Stimulated activated CD8-positive, alpha-beta memory T cell treated with anti-CD3 and anti-CD28 coated beads, Interleukin-7, amount 100 ng/mL, for 48 hours (primary cell): Measurements from ENCODE around the gene CPA5.
"Not testable (repeated sequence)": the region's sequence is repeated elsewhere in the genome, so short reads cannot be mapped to it uniquely, and the experiment has no call there.

Experiments
- DNase-seq, 2 donors: peaks; one replicate each; pipeline ENCODE4 v3.0.0-alpha.2; 2020; ENCODE audit warnings: low read depth in 1 of 2; ENCODE audit errors: extremely low read depth in 1 of 2

CPA5 gene

DNA sequence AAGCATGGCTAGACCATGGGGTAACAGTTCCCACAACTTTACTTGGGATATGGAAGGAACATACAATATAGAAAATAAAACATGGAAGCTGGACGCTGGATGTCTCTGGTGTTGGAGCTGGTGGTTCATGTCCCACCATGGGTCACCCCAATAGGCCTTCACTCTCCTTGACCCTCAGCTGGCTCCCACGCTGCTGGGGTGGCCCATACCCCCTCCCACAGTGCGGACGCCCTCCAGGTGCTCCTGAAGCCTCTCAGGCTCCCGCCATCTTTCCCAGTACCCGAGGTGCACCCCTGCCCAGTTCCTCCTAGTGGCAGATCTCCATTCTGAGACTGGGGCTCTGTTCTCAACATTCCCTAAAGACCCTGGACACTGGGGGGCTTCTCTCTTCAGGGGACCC is 29.9 kb downstream of the CPA5 start:
- DNase-seq: no peak

DNA sequence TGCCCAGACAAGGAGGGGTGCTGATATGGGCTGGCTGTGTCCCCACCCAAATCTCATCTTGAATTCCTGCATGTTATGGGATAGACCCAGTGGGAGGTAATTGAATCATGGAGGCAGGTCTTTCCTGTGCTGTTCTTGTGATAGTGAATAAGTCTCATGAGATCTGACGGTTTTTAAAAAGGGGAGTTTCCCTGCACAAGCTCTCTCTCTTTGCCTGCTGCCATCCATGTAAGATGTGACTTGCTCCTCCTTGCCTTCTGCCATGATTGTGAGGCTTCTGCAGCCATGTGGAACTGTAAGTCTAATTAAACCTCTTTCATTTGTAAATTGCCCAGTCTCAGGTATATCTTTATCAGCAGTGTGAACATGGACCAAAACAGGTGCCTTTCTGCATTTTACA is 31.8 kb downstream of the CPA5 start:
- not testable (repeated sequence) for DNase-seq

DNA sequence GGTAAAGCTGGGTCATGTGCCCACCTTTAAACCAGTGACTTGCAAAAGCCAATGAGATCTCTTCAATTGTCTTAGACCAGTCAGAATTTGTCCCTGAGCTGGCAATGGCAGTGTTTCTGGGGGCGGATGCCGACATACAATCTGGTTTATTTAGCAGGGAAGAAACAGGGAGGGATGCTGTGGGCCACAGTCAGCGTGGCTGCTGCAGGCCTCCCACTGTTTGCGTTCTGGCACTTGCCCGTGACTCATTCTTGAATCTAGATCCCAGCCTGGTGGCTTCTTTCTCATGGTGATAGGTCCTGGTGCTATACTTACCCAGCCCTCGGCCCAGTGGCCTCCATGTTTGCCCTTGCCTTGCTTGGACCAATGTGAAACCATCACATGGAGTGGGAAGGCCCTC is 32.6 kb downstream of the CPA5 start:
- DNase-seq: no peak

DNA sequence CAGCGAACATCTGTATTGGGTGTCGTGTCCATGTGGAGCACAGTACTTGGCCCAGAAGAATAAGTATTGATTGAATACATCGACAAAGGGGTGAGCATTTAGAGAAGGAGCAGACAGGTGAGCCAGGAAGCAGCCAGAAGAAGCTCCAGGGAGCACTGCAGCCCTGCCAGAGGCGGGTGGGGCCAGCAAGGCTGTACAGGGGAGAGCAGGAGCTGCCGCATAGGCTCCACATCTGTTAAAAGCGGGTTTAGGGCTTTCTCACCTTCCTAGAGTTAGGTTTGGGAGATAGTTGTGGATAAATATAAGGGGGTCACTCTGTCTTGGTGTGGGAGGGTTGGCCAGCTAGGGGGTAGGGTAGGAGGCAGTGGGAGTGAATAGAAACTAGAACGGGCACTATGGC is 34.4 kb downstream of the CPA5 start:
- no peak for DNase-seq

DNA sequence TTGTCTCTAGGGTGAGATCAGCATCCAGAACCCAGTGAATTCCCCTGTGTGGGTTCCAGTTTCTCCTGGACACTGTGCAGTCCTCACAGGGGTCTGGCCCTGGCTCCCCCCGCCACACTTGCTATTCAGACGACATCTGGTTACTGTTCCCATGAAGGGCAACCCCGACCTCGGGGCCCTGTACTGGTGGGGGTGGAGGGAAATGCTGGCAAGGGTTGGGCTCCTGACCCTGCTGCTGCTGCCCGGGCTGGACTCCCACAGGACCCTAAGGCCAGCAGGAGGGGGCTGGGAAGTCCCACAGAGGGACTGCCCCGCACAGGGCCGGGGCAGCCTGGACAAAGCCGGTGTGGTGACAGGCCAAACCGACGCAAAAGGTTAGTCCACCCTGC is 34.9 kb downstream of the CPA5 start:
- no peak for DNase-seq

DNA sequence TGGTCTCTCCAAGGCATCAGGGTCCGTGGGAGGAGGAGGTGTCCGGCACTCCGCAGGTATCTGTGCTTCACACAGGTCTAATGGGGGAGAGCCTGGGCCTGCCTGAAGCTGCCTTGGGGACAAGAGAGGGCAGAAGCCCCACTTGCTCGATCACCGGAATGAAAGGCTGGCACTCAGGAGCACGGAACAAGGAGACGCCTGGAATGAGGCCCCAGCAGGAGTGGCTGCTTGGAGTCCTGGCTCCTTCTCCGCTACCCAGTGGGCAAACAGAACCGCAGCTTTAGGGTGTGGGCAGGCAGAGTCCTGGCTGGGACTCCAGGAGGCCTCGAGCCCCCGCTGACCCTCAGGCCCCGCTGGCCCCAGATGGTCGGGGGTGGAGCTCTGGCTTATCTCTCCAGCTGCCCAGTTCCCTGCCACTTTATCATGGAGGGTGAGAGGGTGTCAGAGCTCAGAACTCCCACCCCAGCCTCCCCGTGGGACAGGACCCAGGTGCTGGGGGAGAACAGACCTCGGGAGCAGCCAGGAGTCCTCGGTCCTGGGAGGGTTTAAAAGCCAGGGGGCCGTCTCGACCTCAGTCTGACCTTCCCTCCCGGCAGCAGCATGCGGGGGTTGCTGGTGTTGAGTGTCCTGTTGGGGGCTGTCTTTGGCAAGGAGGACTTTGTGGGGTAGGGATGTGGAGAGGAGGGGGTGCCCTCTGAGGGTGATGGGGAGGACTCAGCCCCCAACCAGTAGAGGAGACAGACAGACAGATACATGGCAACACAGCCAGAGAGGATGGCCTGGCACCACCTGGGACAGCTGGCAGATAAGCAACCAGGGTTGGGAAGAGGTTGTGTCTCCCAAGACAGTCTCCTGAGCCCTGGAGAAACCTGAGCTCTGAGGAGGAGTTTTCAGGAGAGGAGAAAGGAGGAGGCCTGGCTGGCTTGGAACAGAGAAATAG is 35.6 kb downstream of the CPA5 start, which contains the start of gene CPA1:
TSS of gene CPA1 (plus strand) at position 574 of the 940 bp plus-strand sequence. CDS start at position 601, 27 bp downstream.
- DNase-seq: no peak

DNA sequence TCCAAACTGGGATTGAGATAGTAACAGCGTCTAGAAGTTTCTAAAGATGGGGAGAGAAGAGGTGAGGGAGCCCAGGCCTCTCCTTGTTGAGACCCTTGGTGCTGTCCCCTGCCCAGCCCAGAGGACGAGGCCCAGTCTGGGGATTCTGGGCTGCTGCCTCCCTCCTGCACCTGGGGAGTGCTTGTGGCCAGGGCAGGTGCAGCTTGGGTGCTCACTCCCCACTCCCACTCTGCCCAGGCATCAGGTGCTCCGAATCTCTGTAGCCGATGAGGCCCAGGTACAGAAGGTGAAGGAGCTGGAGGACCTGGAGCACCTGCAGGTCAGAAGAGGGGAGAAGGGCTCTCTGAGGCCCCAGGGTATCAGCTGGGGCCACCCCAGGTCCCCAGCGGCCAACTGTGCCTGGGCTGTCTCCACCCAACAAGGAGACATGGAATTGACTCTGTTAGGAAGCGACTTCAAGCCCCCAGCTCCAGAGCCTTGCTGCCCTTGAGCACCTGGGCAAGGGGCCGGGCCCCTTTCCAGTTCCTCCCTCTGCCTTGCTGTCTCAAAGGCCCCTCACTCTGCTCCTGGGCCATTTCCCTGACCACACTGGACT is 36.3 kb downstream of the CPA5 start:
- no peak for DNase-seq

DNA sequence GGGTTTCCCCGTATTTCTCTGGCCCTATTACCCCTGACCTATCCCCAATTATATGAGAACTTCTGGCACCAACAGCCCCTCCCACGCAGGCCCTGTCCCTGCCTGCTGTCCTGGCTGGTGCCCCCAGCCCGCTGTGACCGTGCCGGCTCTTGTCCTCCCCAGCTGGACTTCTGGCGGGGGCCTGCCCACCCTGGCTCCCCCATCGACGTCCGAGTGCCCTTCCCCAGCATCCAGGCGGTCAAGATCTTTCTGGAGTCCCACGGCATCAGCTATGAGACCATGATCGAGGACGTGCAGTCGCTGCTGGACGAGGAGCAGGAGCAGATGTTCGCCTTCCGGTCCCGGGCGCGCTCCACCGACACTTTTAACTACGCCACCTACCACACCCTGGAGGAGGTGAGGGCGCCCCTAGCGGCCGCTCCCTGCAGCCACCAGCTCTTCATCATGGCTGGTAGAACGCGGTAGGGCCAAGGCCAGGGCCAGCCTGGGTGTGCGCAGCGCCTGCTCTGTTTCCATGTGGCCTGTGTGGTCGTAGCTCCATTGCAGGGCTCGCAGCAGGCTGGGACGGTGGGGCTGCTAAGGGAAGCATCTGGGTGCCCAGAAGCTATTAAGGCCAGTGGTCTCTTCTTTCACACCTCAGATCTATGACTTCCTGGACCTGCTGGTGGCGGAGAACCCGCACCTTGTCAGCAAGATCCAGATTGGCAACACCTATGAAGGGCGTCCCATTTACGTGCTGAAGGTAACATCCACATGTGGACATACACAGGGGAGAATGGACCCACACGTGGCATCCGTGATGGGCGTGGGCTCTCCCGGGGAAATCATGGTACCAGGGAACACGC is 37.1 kb downstream of the CPA5 start:
- DNase-seq: no peak

DNA sequence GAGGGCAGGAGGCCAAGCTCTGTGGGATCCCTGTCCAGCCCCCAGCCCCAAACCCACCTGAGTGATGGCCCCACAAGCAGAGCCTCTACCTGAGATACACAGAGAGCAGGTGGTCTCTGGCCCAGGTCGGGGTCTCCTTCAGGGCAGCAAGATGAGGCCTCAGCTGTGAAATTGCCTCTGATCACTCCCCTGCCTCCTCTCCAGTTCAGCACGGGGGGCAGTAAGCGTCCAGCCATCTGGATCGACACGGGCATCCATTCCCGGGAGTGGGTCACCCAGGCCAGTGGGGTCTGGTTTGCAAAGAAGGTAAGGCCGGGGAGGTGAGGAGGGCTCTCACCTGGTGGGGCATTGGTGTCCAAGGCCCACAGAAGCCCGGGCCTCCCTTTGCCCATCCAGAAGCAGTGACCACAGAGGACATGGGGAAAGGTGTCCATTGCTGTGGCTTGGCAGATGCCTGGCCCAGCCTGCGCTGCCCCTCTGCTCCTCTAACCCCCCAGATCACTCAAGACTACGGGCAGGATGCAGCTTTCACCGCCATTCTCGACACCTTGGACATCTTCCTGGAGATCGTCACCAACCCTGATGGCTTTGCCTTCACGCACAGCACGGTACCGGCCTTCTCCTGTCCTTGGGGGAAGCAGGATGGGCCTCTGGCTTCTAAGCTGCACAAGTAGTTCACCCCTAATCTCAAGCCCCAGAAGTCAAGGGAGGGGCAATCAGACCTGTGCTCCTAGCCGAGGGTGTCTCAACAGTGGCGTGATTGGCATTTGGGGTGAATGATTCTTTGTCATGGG is 38.8 kb downstream of the CPA5 start:
- no peak for DNase-seq

DNA sequence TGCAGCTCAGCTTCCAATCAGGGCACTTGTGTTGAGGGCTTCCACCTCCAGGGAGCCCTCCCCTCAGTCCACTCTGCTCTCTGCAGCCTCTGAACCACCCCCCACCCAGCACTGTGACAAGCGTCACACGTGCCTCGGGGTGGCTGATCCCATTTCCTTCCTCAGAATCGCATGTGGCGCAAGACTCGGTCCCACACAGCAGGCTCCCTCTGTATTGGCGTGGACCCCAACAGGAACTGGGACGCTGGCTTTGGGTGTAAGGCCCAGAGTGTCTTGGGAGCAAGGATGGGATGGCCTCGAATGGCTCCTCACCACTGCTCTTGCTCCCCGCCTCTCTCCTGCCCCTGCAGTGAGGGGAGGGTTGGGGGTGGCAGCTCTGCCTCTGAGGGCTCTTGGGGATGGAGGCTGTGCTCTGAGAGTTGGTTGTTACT is 39.8 kb downstream of the CPA5 start:
- no peak for DNase-seq

DNA sequence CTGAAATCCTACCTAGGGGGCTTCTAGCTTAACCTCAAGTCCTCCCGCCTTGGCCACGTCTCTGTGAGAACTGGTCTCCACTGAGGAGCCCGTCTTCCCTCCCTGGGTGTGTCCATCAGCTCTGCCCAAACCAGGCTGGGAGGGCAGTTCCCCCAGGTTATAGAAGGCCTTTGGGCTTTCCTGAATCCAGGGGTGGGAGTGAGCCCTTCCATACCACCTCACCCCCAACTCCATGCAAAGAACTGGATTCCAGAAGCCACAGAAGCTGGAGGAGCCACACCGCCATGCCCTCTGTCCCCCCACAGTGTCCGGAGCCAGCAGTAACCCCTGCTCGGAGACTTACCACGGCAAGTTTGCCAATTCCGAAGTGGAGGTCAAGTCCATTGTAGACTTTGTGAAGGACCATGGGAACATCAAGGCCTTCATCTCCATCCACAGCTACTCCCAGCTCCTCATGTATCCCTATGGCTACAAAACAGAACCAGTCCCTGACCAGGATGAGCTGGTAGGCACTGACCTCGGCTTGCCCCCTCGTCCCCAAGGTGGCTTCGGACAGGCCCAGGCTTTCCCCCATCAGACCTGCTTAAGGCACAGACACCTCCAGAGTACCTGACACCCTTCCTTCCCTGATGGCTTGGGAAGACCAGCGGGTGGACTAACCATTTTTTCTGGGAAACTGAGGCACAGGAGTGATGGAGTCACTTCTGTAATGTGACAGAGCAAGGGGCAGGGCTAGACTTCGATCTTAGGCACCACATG is 40.4 kb downstream of the CPA5 start:
- DNase-seq: no peak

DNA sequence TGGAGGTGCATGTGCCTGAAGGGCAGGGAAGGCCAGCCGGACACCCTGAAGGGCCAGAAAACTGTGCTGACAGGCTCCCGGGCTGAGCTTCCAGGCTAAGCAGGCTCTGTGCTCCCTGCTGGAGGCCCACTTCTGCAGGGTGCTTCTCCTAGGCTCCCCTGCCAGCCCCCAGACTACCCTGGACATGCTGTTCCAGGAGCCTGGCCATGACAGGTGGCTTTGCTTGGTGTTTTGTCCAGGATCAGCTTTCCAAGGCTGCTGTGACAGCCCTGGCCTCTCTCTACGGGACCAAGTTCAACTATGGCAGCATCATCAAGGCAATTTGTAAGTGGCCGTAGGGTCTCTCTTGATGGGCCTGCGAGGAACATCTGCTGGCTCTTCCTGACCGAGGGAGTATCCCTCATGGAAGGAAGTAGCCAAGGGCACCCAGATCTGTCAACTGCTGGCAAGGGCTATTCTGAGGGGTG is 41.0 kb downstream of the CPA5 start:
- no peak for DNase-seq

DNA sequence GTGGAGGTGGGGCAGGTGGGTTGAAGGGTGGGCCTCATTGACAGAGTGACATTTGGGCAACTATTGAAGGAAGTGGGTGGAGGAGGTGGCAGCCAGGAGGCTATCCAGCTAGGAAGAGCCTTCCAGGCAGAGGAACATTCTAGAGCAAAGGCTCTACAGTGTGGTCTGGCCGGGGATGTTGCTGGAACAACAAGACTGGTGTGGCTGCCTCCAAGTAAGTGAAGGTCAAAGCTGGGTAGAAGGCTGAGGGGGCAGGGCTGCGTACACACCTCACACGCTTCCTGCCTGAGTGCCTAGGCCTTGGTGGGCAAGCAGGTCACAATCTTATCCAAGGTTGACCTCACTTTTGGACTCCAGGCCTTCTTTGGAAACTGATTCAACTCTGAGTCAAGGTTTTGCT is 42.3 kb downstream of the CPA5 start:
- no peak for DNase-seq

DNA sequence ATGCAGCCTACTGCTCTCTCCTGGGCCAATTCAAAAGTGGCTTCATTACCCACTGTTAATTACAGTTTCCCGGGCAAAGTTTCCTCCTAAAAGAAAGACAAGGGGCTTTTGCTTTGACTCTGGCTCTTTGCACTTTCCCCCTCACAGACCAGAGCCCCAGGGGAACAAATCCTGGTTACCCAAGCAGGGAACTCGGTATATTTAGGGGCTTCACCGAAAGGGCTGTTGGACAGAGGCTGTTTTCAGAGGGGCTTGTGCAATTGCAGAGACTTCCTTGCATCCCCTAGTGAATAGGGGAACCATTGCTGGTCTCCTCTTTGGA is 42.7 kb downstream of the CPA5 start:
- no peak for DNase-seq

DNA sequence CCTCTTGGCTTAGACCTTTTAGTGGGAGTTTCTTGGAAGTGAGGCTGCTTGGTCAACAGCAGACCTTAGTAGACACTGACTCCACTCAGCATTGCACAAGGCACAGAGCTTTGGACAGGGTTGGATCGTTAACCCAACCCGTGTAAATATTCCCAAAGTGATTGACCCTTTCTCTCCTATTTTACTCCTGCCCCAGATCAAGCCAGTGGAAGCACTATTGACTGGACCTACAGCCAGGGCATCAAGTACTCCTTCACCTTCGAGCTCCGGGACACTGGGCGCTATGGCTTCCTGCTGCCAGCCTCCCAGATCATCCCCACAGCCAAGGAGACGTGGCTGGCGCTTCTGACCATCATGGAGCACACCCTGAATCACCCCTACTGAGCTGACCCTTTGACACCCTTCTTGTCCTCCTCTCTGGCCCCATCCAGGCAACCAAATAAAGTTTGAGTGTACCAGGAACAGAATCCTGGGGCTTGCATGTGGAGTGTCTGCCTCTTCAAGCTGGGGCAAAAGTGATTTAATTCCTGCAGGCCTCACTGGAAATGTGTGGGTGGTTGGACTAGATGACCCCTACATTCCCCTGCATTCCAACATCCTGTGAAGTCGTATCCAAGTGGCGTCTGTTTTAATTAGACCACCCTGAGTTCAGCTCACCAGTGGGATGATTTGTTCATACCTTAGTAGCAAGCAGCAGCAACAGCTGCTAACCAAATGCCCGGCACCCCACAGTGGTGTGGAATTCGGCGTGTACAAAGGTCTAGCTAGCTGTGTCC is 43.2 kb downstream of the CPA5 start:
- DNase-seq: no peak

DNA sequence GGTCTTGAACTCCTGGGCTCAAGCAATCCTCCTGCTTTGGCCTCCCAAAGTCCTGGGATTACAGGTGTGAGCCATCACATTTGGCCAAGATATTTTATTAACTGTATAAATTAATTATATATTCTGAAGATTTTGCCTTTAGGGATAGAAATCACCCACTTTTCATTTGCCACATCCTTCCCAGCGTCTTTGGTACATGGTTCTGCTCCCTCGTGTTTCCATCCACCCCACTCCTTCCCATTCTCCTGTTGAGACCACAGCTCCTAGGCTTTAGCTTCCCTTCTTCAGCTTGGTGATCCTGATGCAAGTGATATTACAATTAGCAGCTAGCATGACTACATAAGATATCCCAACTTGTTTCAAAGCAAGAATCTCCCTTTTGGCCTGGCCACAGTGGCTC is 44.1 kb downstream of the CPA5 start:
- DNase-seq: no peak

DNA sequence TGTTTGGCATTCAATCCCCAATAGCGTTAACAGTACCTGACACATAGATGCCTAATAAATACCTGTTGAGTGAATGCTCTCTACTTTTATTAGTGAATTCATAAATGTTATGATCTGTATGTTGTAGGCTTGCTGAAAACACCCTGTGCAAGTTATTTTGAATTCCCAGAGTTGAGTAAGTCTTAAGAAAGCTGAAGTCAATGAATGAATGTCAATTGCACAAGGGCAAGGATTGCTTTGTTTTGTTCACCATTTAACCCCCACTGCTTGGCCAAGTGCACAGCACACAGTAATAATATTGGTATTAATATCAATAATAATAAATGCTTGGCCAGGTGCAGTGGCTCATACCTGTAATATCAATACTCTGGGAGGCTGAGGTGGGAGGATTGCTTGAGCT is 45.9 kb downstream of the CPA5 start:
- no peak for DNase-seq

DNA sequence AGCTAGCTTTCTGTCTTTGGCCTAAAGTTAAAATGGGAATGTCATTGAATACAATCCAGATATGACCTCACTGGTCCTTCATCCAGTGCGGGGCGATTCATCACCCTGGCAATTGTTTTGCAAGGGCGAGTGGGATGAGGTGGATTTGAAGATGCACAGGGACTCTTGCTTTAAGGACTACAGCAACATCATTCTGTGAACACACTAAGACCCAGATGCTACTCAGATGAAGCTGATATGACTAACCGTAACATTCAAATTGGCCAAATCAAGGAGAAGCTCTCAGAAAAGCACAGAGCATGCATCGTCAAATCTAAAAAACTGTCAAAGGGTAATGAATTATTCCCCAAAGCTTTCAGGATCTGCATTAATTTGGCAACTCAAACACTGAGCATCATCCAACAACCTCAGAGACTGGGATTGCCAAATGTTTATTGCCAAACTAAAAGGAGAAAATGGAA is 48.5 kb downstream of the CPA5 start:
- no peak for DNase-seq

DNA sequence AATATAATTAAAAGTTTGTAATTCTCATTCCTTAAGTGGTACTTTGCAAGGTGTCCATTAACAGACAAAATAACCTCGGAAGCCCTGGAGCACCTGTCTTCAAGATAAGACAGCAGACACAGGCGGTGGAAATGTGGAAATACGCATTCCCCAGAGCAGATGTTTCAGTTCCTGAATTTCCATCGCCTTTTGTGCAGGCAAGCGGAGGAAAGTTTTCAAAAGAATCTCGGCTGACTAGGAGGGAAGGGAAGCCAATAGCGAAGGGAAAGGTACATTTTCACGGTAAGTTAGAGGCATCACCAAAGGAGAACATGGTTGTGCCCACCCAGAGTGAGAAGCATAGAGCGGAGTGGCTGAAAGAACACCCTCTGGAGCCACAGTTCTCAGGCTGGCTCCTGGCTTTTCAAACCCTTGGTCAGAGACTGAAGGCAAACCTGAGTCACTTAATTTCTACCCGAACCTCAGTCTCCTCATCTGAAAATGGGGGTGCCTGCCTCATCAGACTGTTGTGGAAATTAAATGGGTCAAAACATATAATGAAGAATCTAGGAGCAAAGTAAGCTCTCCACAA is 49.3 kb downstream of the CPA5 start:
- DNase-seq: no peak
